Measurements from ENCODE around the gene PDZD8. TPM values are rescaled to one million over a fixed set of nuclear protein-coding genes. Genes with fewer than 3 reads are reported as not detected.

Gene PDZD8
- total RNA-seq, 2 donors from 2014 or later, result 22.7 to 38.7 TPM

DNA sequence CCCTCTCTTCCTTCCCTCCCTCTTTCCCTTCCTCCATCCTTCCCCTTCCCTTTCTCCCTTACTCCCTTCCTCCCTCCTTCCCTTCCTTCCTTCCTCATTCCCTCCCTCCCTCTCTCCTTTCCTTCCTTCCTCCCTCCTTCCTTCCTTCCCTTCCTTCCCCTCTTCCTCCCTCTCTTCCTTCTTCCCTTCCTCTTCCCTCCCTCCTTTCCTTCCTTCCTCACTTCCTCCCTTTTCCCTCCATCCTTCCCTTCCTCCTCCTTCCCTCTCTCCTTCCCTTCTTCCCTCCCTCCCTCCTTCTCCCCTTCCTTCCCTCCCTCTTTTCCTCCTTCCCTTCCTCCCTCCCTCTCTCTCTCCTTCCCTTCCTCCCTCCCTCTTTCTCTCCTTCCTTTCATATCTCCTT lies 147.0 kb downstream of the PDZD8 start:
- peaks cover 2% of the 10 kb centered on the region for H3K4me1 ChIP-seq (replicated peaks)
- no peak for TF ChIP-seq POLR2A (IDR thresholded peaks at IDR 0.05)
- no peak for TF ChIP-seq POLR2AphosphoS5 (IDR thresholded peaks at IDR 0.05)
- TF ChIP-seq, protein P1, sequence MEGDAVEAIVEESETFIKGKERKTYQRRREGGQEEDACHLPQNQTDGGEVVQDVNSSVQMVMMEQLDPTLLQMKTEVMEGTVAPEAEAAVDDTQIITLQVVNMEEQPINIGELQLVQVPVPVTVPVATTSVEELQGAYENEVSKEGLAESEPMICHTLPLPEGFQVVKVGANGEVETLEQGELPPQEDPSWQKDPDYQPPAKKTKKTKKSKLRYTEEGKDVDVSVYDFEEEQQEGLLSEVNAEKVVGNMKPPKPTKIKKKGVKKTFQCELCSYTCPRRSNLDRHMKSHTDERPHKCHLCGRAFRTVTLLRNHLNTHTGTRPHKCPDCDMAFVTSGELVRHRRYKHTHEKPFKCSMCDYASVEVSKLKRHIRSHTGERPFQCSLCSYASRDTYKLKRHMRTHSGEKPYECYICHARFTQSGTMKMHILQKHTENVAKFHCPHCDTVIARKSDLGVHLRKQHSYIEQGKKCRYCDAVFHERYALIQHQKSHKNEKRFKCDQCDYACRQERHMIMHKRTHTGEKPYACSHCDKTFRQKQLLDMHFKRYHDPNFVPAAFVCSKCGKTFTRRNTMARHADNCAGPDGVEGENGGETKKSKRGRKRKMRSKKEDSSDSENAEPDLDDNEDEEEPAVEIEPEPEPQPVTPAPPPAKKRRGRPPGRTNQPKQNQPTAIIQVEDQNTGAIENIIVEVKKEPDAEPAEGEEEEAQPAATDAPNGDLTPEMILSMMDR (IDR thresholded peaks at IDR 0.05), result no peak
- no peaks in the 10 kb centered on the region for H3K36me3 ChIP-seq
- no peaks in the 10 kb centered on the region for H3K27me3 ChIP-seq (replicated peaks; ENCODE audit: insufficient read depth)
- H3K27ac ChIP-seq, result no peak overlapping the region
- intact Hi-C loops (cut with DNase I), result no loop called here
- no peak for DNase-seq (ENCODE audit: low spot score)
- no peak overlapping the region for H3K4me3 ChIP-seq
- H3K9me3 ChIP-seq, result no peaks in the 10 kb centered on the region

Other genes with a start within 250 kb of the PDZD8 start
- gene VAX1, start 237.2 kb downstream of the PDZD8 start, total RNA-seq, result not detected
- not detected for gene KCNK18, start 178.0 kb downstream of the PDZD8 start, total RNA-seq
- gene SLC18A2, start 134.3 kb downstream of the PDZD8 start, total RNA-seq, result 1 to 10 TPM; 1.3 to 1.9 TPM
- gene EMX2, start 167.3 kb upstream of the PDZD8 start, total RNA-seq, result 1 to 10 TPM in 1 of 2 donors, under 1 TPM in 1; 0.05 to 1.5 TPM

All from prostate gland (tissue), 2 donors.